Liver (tissue), 9 donors: Measurements from ENCODE around the gene XKR3. TPM values are rescaled to one million over a fixed set of nuclear protein-coding genes. Genes with fewer than 3 reads are reported as not detected.

ENCODE experiments used
- DNase-seq: peaks from one replicate; pipeline ENCODE4 v3.0.0-alpha.2; 2017; ENCODE audit warnings: low spot score
- H3K27ac ChIP-seq, 2 donors: one replicate each; pipeline ENCODE4 v1.7.0; 2013; ENCODE audit warnings: inconsistent platforms in 2 of 2, low read length in 2 of 2, control low read depth in 1 of 2, low read depth in 1 of 2, mild to moderate bottlenecking in 1 of 2
- H3K27me3 ChIP-seq, 4 donors: one replicate each; pipeline versions ENCODE4 v1.6.1 to v1.7.0; 2013; ENCODE audit warnings: low read length in 3 of 4, inconsistent platforms in 1 of 4, mild to moderate bottlenecking in 1 of 4, moderate library complexity in 1 of 4; ENCODE audit not compliant: control insufficient read depth in 4 of 4, insufficient read depth in 4 of 4
- H3K36me3 ChIP-seq, 4 donors: one replicate each; pipeline versions ENCODE4 v1.6.1 to v1.7.0; 2013; ENCODE audit warnings: low read length in 3 of 4, mild to moderate bottlenecking in 3 of 4, low read depth in 1 of 4, moderate library complexity in 1 of 4; ENCODE audit not compliant: control insufficient read depth in 4 of 4, insufficient read depth in 3 of 4
- H3K4me1 ChIP-seq, 4 donors: one replicate each; pipeline versions ENCODE4 v1.6.1 to v1.7.0; 2013; ENCODE audit warnings: low read length in 3 of 4, mild to moderate bottlenecking in 3 of 4, moderate library complexity in 1 of 4; ENCODE audit not compliant: control insufficient read depth in 4 of 4, insufficient read depth in 4 of 4
- H3K4me3 ChIP-seq, 3 donors: one replicate each; pipeline versions ENCODE4 v1.6.1 to v1.7.0; 2013; ENCODE audit warnings: low read length in 3 of 3, control low read depth in 1 of 3, low read depth in 1 of 3, mild to moderate bottlenecking in 1 of 3
- H3K9ac ChIP-seq, 2 donors: one replicate each; pipeline ENCODE4 v1.7.0; 2013; ENCODE audit warnings: low read length in 2 of 2, mild to moderate bottlenecking in 2 of 2, moderate library complexity in 2 of 2, control low read depth in 1 of 2, low read depth in 1 of 2
- H3K9me3 ChIP-seq, 4 donors: one replicate each; pipeline versions ENCODE4 v1.6.1 to v1.7.0; 2013; ENCODE audit warnings: low read length in 3 of 4; ENCODE audit not compliant: control insufficient read depth in 4 of 4
- ATF3 ChIP-seq: IDR thresholded peaks from 2 replicates; pipeline ENCODE4 v1.6.1; 2016; ENCODE audit warnings: antibody characterized with exemption
- CTCF ChIP-seq: fragments of 150-350 bp; IDR thresholded peaks from 2 replicates; pipeline ENCODE4 v1.5.1; 2017; ENCODE audit warnings: improper control_type of control experiment, low read depth, low read length; ENCODE audit not compliant: missing input control
- EGR1 ChIP-seq, 2 donors: IDR thresholded peaks; 2 replicates each; pipeline ENCODE4 v1.6.1; 2016 to 2018; ENCODE audit warnings: antibody characterized with exemption in 2 of 2, low read depth in 2 of 2
- FOXA1 ChIP-seq: IDR thresholded peaks from 2 replicates; pipeline ENCODE4 v1.6.1; 2016; ENCODE audit warnings: antibody characterized with exemption
- FOXA2 ChIP-seq: IDR thresholded peaks from 2 replicates; pipeline ENCODE4 v1.6.1; 2016; ENCODE audit warnings: antibody characterized with exemption
- GABPA ChIP-seq, 2 donors: IDR thresholded peaks in 1 of 2; conservative IDR thresholded peaks in 1 of 2; 2 replicates each; pipeline ENCODE4 v1.6.1; 2016; ENCODE audit warnings: antibody characterized with exemption in 2 of 2, mild to moderate bottlenecking in 1 of 2, moderate library complexity in 1 of 2
- HNF4A ChIP-seq, 2 donors: conservative IDR thresholded peaks; 2 replicates each; pipeline ENCODE4 v1.6.1; 2016; ENCODE audit warnings: antibody characterized with exemption in 2 of 2, mild to moderate bottlenecking in 2 of 2
- HNF4G ChIP-seq: IDR thresholded peaks from 2 replicates; pipeline ENCODE4 v1.6.1; 2016; ENCODE audit warnings: antibody characterized with exemption
- JUND ChIP-seq, 2 donors: IDR thresholded peaks; 2 replicates each; pipeline ENCODE4 v1.6.1; 2016; ENCODE audit warnings: antibody characterized with exemption in 2 of 2
- MAX ChIP-seq: IDR thresholded peaks from 2 replicates; pipeline ENCODE4 v1.6.1; 2016; ENCODE audit warnings: antibody characterized with exemption
- NR2F2 ChIP-seq: IDR thresholded peaks from 2 replicates; pipeline ENCODE4 v1.6.1; 2016; ENCODE audit warnings: antibody characterized with exemption
- RAD21 ChIP-seq, 2 donors: IDR thresholded peaks; 2 replicates each; pipeline ENCODE4 v1.6.1; 2016; ENCODE audit warnings: antibody characterized with exemption in 2 of 2, mild to moderate bottlenecking in 2 of 2
- REST ChIP-seq: IDR thresholded peaks from 2 replicates; pipeline ENCODE4 v1.6.1; 2016; ENCODE audit warnings: antibody characterized with exemption, mild to moderate bottlenecking
- RXRA ChIP-seq, 2 donors: IDR thresholded peaks; 2 replicates each; pipeline ENCODE4 v1.6.1; 2017 to 2018; ENCODE audit warnings: antibody characterized with exemption in 2 of 2, mild to moderate bottlenecking in 1 of 2
- SP1 ChIP-seq: IDR thresholded peaks from 2 replicates; pipeline ENCODE4 v1.6.1; 2018; ENCODE audit warnings: antibody characterized with exemption, mild to moderate bottlenecking
- TAF1 ChIP-seq: conservative IDR thresholded peaks from 2 replicates; pipeline ENCODE4 v1.6.1; 2016; ENCODE audit warnings: antibody characterized with exemption, mild to moderate bottlenecking
- YY1 ChIP-seq: IDR thresholded peaks from 2 replicates; pipeline ENCODE4 v1.6.1; 2016; ENCODE audit warnings: antibody characterized with exemption, mild to moderate bottlenecking
- ZBTB33 ChIP-seq: IDR thresholded peaks from 2 replicates; pipeline ENCODE4 v1.6.1; 2016; ENCODE audit warnings: antibody characterized with exemption
- WGBS: extraction: QIAGEN DNeasy Blood & Tissue Kit; methylation state at CpG from one replicate; pipeline ENCODE4 v1.1.7; 2013; 5-methylcytosine and 5-hydroxymethylcytosine counted together
- polyA plus RNA-seq, 2 donors: library from polyadenylated mRNA; stranded (reverse) in 1 of 2; unstranded in 1 of 2; fragments of 200-250 nt in 1 of 2; fragments of >200 nt in 1 of 2; fragmentation: Nextera tagmentation in 1 of 2; extraction: Ambion mirVana in 1 of 2; gene quantifications; one replicate each; pipeline versions ENCODE4 v1.2.1 to v1.2.3, GENCODE V29; 2013 to 2015
- total RNA-seq, 2 donors: library from RNA; depleted of rRNA; stranded (reverse); fragments of >200 nt; gene quantifications; one replicate each; pipeline ENCODE4 v1.2.3, GENCODE V29; 2014
- donor health status: healthy.
- donor health status: healthy.
- donor health status: healthy.
- donor health status: healthy.
- donor health status: healthy.

The XKR3 gene
- total and polyA plus RNA-seq, 4 donors = not detected

- Histone ChIP-seq H3K27ac (no peak overlapping the region), H3K4me1 (no peaks in the 10 kb centered on the region), H3K4me3 (no peak overlapping the region), H3K27me3 (no peaks in the 10 kb centered on the region), H3K9me3 (peaks cover 0 to 3% (median under 1%) of the 10 kb centered on the region in 4 donors), H3K9ac (no peak overlapping the region), H3K36me3 (no peaks in the 10 kb centered on the region)
- 70% methylated on average over 7 of the region's 7 CpGs for WGBS
- DNase-seq = no peak
- TF ChIP-seq EGR1 (IDR thresholded peaks at IDR 0.05; ENCODE audit: low read depth in 2 of 2) (no peak), HNF4G (no peak), FOXA2 (no peak), RXRA (IDR thresholded peaks at IDR 0.05) (no peak), HNF4A (conservative IDR thresholded peaks at IDR 0.05) (no peak), TAF1 (no peak), SP1 (no peak), MAX (no peak), JUND (IDR thresholded peaks at IDR 0.05) (no peak), GABPA (IDR thresholded peaks at IDR 0.05 in 1 of 2, conservative IDR thresholded peaks at IDR 0.05 in 1 of 2) (no peak), REST (no peak), YY1 (no peak), ZBTB33 (no peak), RAD21 (IDR thresholded peaks at IDR 0.05) (no peak), ATF3 (no peak), FOXA1 (no peak), CTCF (no peak), NR2F2 (no peak)
Observed at GRCh38 chr22:16845881-16846280, 20.7 kb upstream of the XKR3 start.
